ENCODE results near the gene MAP3K5.

MAP3K5 gene

GRCh38 chr6:136508725-136509392 lies 283.4 kb downstream of the MAP3K5 start:
- FAIRE-seq, result no peak

Measured in TTC549 (cell line).